Measurements from ENCODE around the gene DNAH10. TPM values are rescaled to one million over a fixed set of nuclear protein-coding genes. Genes with fewer than 3 reads are reported as not detected.

DNAH10 gene
- total and polyA plus RNA-seq, 2 of the 4 experiments (the other 2 are of a cell fraction) = 0.18 to 0.22 TPM

GRCh38 chr12:123973552-123974341 is 211.6 kb downstream of the DNAH10 start:
- Histone ChIP-seq H2AFZ (replicated peaks; ENCODE audit: low read length, poor library complexity) (peak overlapping the region; percentile 91), H2BK120ac (ENCODE audit: low read depth, low read length) (no peak overlapping the region), H4K8ac (ENCODE audit: low read depth in 2 of 2, low read length in 2 of 2) (peak overlapping the region in 1 of 2 experiments; percentile 17; a peak in 1 of 4 replicates), H3K79me1 (ENCODE audit: low read depth in 1 of 2, low read length in 2 of 2) (peaks cover 11 to 42% of the 10 kb centered on the region in 2 experiments), H3K14ac (replicated peaks; ENCODE audit: low read depth, low read length) (no peak overlapping the region), H3K56ac (ENCODE audit: extremely low read depth, insufficient read depth, low read length) (no peak overlapping the region), H3K9ac (ENCODE audit: low read depth, low read length) (peak overlapping the region; percentile 32), H2BK5ac (ENCODE audit: low read depth, low read length, poor library complexity, severe bottlenecking) (no peak overlapping the region), H3K4ac (ENCODE audit: low read depth, low read length) (0 out of 2 replicates have a peak overlapping the region, but pooled peaks have one; percentile 31), H3K27me3 (ENCODE audit: control insufficient read depth, insufficient read depth, low read length) (no peaks in the 10 kb centered on the region), H4K20me1 (ENCODE audit: insufficient read depth, low read length) (peaks cover 2% of the 10 kb centered on the region; the same call in 1 of the 2 replicates), H4K91ac (ENCODE audit: insufficient read depth, low read depth, low read length) (no peak overlapping the region), H4K5ac (ENCODE audit: low read depth, low read length) (no peak overlapping the region), H3K4me2 (ENCODE audit: low read depth, low read length) (peak overlapping the region; percentile 91), H3K4me1 (ENCODE audit: control insufficient read depth, insufficient read depth, low read length) (peaks cover 4% of the 10 kb centered on the region), H3K9me1 (ENCODE audit: insufficient read depth, low read length) (no peaks in the 10 kb centered on the region), H2AK5ac (ENCODE audit: low read depth, low read length) (no peak overlapping the region), H3K4me3 (ENCODE audit: insufficient read depth, low read depth, low read length) (peak overlapping the region; percentile 94), H3K18ac (ENCODE audit: low read depth, low read length) (no peak overlapping the region), H2AK9ac (replicated peaks; ENCODE audit: low read depth, low read length, poor library complexity) (peak overlapping the region; percentile 7), H3K9me3 (ENCODE audit: control insufficient read depth, insufficient read depth, low read length) (no peaks in the 10 kb centered on the region), H2BK15ac (ENCODE audit: low read depth, low read length) (no peak overlapping the region), H3K23ac (ENCODE audit: low read depth, low read length) (peak overlapping the region; percentile 74), H2BK20ac (ENCODE audit: low read depth, low read length) (no peak overlapping the region), H3K27ac (ENCODE audit: insufficient read depth, low read length) (peak overlapping the region; percentile 7; the same call in 1 of the 2 replicates), H3K36me3 (ENCODE audit: control insufficient read depth, insufficient read depth, low read length) (peaks cover 6% of the 10 kb centered on the region)
- in situ Hi-C loops (cut with MboI; ENCODE audit: low sequenced_read_pairs) (no loop called here), intact Hi-C loops (cut with micrococcal nuclease) (loop anchor here (5.0 kb wide), 1 partner anchor 59 kb away; no protein-coding TSS in a partner anchor), dilution Hi-C loops (cut with HindIII; ENCODE audit: low sequenced_read_pairs, unreplicated experiment) (no loop called here)
- ChIA-PET CTCF (no interaction called here), POLR2A (ENCODE audit: unreplicated experiment) (no interaction called here)
- ATAC-seq (ENCODE audit: low read depth) = no peak; the same call in 1 of the 2 replicates
- BruUV-seq (replicated peaks) = no TSS peak
- DNase-seq = peak; percentile 10
- 0% methylated on average over 44 of the region's 69 CpGs; no CpG with 5 or more reads in 1 of the 2 experiments for WGBS, 2 experiments (ENCODE audit: extremely low coverage in 2 of 2, insufficient read length in 1 of 2)
- TF ChIP-seq CEBPB (IDR thresholded peaks at IDR 0.05; ENCODE audit: low read depth, low read length) (no peak), CHD1 (IDR thresholded peaks at IDR 0.05; ENCODE audit: low read depth, low read length) (no peak), MAZ (IDR thresholded peaks at IDR 0.05; ENCODE audit: borderline replicate concordance, low read depth, low read length) (no peak), MXI1 (IDR thresholded peaks at IDR 0.05; ENCODE audit: borderline replicate concordance, low read depth, low read length) (no peak), MAFK (IDR thresholded peaks at IDR 0.05; ENCODE audit: low read depth, low read length) (no peak), NFE2L2 (IDR thresholded peaks at IDR 0.05; ENCODE audit: low read depth, low read length) (no peak), SMC3 (IDR thresholded peaks at IDR 0.05; ENCODE audit: low read depth, low read length) (no peak; the same call in 1 of the 2 replicates), CTCF (conservative IDR thresholded peaks at IDR 0.05; ENCODE audit: low read depth, low read length) (no peak), RAD21 (IDR thresholded peaks at IDR 0.05; ENCODE audit: low read length) (no peak; the same call in 1 of the 2 replicates), BHLHE40 (IDR thresholded peaks at IDR 0.05; ENCODE audit: low read depth, low read length) (no peak), RCOR1 (IDR thresholded peaks at IDR 0.05; ENCODE audit: insufficient replicate concordance, low read length) (no peak), RFX5 (IDR thresholded peaks at IDR 0.05; ENCODE audit: low read depth, low read length) (no peak)
